Measurements from ENCODE around the gene SDR42E1. TPM values are rescaled to one million over a fixed set of nuclear protein-coding genes. Genes with fewer than 3 reads are reported as not detected.
A peak's percentile ranks its signal among the peaks of the same experiment; 100 is the strongest.
"Not testable (repeated sequence)": the region's sequence is repeated elsewhere in the genome, so short reads cannot be mapped to it uniquely, and the experiment has no call there.

The SDR42E1 gene
- total RNA-seq, 1 donor from 2014 or later, result 23.2 TPM

DNA sequence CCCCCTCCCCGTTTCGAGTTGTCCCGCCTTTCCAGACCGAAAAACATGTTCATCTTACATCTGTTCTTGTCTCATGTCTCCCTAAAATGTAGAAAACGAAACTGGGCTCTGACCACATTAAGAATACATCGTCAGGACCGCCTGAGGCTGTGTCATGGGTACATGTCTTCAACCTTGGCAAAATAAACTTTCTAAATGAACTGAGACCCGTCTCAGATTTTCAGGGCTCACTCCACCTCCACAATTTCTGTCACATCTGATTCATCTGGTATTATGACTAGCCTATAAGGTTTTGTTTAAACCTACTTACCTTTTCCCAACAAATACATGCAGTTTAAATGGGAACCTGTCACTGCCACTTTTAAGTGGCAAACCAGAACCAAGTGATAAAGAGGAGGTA is 621 bp downstream of the SDR42E1 start:
- H3K36me3 ChIP-seq (ENCODE audit: control insufficient read depth, insufficient read depth, low read length), result peaks cover 5% of the 10 kb centered on the region
- H3K4me3 ChIP-seq (ENCODE audit: low read depth, low read length), result peak overlapping the region; percentile 79
- TF ChIP-seq, protein P1, sequence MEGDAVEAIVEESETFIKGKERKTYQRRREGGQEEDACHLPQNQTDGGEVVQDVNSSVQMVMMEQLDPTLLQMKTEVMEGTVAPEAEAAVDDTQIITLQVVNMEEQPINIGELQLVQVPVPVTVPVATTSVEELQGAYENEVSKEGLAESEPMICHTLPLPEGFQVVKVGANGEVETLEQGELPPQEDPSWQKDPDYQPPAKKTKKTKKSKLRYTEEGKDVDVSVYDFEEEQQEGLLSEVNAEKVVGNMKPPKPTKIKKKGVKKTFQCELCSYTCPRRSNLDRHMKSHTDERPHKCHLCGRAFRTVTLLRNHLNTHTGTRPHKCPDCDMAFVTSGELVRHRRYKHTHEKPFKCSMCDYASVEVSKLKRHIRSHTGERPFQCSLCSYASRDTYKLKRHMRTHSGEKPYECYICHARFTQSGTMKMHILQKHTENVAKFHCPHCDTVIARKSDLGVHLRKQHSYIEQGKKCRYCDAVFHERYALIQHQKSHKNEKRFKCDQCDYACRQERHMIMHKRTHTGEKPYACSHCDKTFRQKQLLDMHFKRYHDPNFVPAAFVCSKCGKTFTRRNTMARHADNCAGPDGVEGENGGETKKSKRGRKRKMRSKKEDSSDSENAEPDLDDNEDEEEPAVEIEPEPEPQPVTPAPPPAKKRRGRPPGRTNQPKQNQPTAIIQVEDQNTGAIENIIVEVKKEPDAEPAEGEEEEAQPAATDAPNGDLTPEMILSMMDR (IDR thresholded peaks at IDR 0.05; ENCODE audit: insufficient read depth, low read length, severe bottlenecking), result no peak
- no peaks in the 10 kb centered on the region for H3K27me3 ChIP-seq (ENCODE audit: control insufficient read depth, insufficient read depth, low read length)
- DNase-seq (ENCODE audit: low read depth) (no peak), FAIRE-seq (no peak)

DNA sequence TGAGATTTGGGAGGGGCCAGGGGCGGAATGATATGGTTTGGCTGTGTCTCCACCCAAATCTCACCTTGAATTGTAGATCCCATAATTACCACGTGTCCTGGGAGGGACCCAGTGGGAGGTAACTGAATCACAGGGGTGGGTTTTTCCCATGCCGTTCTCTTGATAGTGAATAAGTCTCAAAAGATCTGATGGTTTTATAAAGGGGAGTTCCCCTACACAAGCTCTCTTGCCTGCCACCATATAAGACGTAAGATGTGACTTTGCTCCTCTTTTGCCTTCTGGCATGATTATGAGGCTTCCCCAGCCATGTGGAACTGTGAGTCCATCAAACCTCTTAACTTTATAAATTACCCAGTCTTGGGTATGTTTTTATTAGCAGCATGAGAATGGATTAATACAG is 1.5 kb downstream of the SDR42E1 start:
- H3K36me3 ChIP-seq (ENCODE audit: control insufficient read depth, insufficient read depth, low read length); DNase-seq (ENCODE audit: low read depth); H3K4me3 ChIP-seq (ENCODE audit: low read depth, low read length); FAIRE-seq; H3K27me3 ChIP-seq (ENCODE audit: control insufficient read depth, insufficient read depth, low read length): not testable (repeated sequence)

DNA sequence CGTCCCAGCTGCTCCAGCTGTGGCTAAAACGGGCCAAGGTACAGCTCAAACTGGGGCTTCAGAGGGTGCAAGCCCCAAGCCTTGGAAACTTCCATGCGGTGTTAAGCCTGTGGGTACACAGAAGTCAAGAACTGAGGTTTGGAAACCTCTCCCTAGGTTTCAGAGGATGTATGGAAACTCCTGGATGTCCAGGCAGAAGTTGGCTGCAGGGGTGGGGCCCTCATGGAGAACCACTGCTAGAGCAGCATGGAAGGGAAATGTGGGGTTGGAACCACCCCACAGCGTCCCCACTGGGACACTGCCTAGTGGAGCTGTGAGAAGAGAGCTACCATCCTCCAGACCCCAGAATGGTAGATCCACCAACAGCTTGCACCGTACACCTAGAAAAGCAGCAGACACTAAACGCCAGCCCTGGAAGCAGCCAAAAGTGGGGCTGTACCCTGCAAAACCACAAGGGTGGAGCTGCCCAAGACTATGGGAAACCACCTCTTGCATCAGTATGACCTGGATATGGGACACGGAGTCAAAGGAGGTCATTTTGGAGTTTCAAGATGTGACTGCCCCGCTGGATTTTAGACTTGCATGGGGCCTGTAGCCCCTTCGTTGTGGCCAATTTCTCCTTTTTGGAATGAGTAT is 2.2 kb downstream of the SDR42E1 start:
- H3K4me3 ChIP-seq (ENCODE audit: low read depth, low read length), result no peak overlapping the region
- TF ChIP-seq, protein P1 (IDR thresholded peaks at IDR 0.05; ENCODE audit: insufficient read depth, low read length, severe bottlenecking), result no peak
- peaks cover 7% of the 10 kb centered on the region for H3K36me3 ChIP-seq (ENCODE audit: control insufficient read depth, insufficient read depth, low read length)
- DNase-seq (ENCODE audit: low read depth) (no peak), FAIRE-seq (no peak)
- no peaks in the 10 kb centered on the region for H3K27me3 ChIP-seq (ENCODE audit: control insufficient read depth, insufficient read depth, low read length)

DNA sequence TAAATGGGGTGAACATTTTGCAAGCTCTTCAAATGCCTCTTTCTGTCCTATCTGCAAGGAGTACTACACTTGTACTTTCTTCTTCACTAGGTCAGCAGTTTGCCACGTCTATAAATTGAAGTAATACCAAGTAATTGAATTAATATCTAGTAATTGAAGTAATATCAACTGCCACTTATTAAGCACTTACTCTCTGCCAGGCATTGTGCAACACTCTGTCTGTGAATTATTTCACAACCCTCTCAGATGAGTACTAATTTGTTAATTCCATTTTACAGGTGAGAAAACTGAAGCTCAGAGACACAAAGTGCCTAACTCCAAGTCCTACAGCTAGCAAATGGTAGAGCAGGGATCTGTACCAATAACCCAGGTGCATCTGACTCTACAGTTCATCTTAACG is 4.1 kb downstream of the SDR42E1 start:
- FAIRE-seq (no peak), DNase-seq (ENCODE audit: low read depth) (no peak)
- Histone ChIP-seq H3K27me3 (ENCODE audit: control insufficient read depth, insufficient read depth, low read length) (no peaks in the 10 kb centered on the region), H3K36me3 (ENCODE audit: control insufficient read depth, insufficient read depth, low read length) (peaks cover 8% of the 10 kb centered on the region), H3K4me3 (ENCODE audit: low read depth, low read length) (no peak overlapping the region)
- TF ChIP-seq, protein P1 (IDR thresholded peaks at IDR 0.05; ENCODE audit: insufficient read depth, low read length, severe bottlenecking), result no peak

DNA sequence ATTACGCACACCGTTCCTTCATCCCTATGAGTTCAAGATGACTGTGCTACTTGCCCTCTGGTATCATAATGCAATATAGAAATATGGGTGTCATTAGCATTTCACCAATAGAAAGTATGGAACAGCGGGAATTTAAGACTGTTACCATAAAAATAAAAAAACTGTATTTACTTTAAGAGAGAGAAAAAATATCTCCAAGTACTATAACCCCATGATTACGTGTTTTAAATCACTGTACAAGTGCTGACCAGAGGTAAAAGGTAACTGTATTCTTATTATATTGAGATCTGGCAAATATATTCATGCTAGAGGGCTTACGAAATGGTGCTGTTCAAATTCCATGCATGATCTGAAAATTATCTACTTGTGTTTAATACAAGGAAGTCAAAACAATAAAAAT is 5.2 kb downstream of the SDR42E1 start:
- TF ChIP-seq, protein P1 (IDR thresholded peaks at IDR 0.05; ENCODE audit: insufficient read depth, low read length, severe bottlenecking), result no peak
- Histone ChIP-seq H3K27me3 (ENCODE audit: control insufficient read depth, insufficient read depth, low read length) (no peaks in the 10 kb centered on the region), H3K4me3 (ENCODE audit: low read depth, low read length) (no peak overlapping the region), H3K36me3 (ENCODE audit: control insufficient read depth, insufficient read depth, low read length) (peaks cover 8% of the 10 kb centered on the region)
- no peak for FAIRE-seq
- no peak for DNase-seq (ENCODE audit: low read depth)

DNA sequence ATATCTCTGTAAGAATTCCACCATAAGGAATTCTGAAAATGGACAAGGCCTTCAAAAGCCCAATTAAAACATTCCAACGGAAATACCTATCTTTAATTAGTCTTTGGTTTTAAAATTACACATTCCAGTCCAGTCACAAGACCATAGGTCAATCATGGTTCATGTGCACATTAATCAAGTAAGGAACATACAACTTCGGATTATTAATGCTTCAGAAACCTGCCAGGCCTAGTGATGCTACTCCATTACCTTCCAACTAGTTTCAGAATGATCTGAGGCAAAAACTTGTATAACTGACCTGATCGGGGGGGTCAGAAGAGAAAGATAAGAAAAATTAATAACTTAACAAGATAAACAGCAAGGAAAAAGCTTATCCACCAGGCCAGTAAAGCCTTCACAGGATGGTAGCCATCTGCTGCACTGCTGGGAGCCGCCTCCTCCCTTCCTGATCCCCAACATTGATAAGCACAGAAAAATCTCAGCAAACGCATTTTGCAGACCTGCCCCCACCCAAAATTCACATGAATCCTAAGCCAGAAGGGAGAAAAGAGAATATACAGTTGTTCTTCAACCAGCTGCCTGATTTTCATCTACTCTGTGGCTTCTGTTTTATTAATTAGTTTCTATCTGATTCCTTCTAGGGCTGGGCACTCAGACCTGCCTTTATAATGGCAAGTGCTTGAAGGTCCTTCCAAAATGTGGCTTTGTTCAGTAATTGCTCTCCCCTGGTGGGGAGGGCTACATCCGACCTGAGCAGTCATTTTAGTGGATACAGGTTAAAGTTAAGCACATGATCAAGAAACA is 6.0 kb downstream of the SDR42E1 start:
- DNase-seq (ENCODE audit: low read depth) (no peak), FAIRE-seq (no peak)
- Histone ChIP-seq H3K4me3 (ENCODE audit: low read depth, low read length) (no peak overlapping the region), H3K27me3 (ENCODE audit: control insufficient read depth, insufficient read depth, low read length) (no peaks in the 10 kb centered on the region), H3K36me3 (ENCODE audit: control insufficient read depth, insufficient read depth, low read length) (peaks cover 10% of the 10 kb centered on the region)
- TF ChIP-seq, protein P1 (IDR thresholded peaks at IDR 0.05; ENCODE audit: insufficient read depth, low read length, severe bottlenecking), result no peak

All from bronchial epithelial cell (primary cell).